AG20443 (cell line): ENCODE measurements around the gene ANO8.
A peak's percentile ranks its signal among the peaks of the same experiment; 100 is the strongest.

Experiments
- DNase-seq: peaks from one replicate; pipeline ENCODE4 v3.0.0; 2012; ENCODE audit warnings: low spot score, mixed read lengths

ANO8 gene

DNA sequence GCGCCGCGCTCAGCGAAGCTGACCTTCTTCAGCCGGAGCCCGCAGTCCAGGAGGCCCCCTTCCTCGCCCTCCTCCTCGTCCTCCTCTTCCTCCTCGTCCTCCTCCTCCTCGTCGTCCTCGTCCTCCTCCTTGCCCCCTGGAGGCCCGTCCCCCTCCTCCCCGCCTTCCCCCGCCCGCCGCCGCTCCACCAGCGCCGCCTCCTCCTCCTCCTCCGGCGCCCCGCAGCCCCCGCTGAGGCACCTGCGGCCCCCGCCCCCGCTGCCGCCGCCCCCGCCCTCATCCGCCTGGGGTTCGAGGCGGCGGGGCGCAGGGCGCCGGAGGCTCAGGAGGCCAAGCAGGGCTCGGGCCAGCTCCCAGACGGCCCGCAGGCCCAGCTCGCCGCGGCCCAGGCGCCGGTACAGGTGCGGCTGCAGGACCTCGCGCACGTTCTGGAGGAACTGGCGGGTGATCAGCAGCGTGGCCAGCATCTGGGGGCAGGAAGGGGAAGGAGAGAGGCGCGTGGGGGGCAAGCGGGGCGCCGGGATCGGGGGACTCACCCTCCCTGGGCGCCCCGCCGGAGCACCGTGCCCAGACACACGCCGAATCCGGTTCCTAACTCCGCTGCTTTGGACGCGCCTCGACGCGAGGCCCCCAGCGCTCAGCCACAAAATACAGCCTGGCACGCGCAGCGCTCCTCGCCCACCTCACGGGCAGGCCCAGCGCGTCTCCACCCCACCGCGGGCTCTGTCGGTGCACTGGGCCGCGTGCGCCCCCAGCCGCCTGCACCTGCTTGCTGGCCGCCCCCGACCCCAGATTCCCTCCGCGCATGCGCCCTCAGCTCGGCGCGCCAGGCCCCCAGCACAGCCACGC, 5.9 kb downstream of the ANO8 start:
- no peak for DNase-seq

DNA sequence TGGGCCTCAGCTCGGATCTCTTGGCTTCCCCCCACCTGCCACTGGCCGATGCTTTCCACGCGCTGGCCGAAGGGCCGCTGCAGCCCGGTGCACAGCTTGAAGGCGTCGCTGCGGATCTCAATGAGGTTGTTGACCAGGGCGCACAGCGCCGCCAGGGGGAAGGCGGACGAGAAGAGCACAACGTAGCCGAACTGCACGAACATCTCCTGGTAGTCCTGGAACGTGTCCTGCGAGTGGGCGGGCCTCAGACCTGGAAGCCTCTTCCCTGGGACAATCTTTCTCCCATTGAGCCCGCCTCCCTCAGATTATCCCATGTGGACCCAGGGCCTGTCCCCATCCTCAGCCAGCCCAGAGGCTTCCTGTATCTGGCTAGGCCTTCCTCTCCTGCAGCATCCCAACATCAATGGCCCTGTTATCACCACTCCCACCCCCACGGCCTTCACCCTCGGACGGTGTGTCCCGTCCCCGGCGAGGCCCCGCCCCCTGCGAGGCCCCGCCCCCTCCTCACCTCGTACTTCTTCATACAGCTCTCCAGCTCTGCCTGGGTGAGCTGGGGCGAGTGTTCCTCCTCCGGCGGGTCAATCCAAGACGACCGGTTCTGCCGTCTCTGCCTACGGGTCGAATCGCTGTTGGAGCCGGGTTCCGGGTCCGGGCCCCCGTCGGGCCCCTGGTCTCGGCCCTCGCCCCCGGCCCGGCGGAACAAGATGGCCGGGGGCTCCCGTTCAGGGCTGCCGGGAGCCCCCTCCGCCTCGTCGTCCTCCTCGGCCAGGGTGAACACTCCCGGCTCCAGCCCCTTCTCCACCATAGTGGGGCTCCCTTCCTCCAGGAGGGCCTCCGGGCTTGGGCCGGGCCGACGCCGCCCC, 6.8 kb downstream of the ANO8 start:
- no peak for DNase-seq

DNA sequence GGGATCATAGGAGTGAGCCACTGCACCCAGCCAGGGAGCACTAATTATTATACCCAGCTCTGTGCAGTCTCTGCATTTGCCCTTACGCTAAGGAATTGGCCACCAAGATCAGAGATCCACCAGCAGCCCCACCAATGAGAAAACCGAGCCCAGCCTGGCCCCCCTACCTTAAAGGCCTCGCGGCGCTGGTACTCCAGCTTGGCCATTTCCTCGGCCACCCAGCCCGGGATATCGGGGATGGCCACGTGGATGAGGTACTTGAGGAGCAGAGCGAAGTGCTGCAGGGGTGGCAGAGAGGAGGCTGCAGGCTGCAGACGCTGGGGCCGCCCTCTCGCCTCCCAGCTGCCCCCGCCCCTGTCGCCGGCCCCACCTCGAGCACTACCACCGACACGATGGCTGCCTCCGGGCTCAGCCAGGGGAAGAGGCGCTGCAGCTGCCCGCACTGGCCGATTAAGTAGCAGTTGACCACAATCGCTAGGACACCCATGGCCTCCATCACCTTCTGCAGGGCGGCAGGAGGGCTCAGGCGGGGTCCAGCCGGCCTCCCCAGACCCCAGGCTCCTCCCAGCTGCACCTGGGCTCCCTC, 7.5 kb downstream of the ANO8 start:
- DNase-seq, result no peak

DNA sequence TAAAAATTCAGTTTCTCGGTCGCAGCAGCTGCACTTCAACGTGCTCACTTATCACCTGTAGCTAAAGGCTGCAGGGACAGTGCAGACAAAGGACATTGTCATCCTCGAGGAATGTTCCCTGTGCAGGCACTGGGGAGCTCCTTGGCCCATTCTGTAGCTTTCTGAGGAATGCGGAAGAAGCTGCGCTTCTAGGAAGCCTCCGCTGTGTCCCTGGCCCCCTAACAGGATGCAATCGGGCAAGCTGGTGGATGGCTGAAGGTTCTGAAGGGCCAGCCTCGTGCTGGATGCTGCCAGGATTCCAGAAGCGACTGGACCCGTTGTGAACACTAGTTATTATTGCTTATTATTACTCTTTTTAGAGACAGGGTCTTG, 8.1 kb downstream of the ANO8 start:
- DNase-seq, result no peak

DNA sequence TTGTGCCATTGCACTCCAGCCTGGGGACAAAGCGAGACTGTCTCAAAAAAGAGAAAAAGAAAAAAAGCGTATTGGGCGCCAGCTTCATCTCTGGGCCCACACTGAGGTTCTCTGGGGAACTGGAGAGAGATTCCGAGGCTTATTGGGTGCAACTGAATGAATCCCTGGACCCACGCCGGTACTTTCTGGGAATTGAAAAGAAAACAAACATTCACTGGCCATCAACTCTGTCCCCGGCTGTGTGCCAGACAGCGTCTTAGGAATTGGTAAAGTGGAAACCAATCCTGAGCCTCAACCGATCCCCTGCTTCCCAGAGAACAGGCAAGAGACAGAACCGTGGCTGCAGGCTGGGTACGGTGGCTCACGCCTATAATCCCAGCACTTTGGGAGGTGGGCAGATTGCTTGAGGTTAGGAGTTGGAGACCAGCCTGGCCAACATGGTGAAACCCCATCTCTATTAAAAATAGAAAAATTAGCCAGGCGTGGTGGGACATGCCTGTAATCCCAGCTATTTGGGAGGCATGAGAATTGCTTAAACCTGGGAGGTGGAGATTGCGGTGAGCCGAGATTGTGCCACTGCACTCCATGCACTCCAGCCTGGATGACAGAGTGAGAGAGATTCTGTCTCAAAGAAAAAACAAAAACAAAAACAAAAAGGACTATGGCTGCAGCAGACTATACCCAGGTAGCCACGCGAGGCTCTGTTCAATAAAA, 8.6 kb downstream of the ANO8 start:
- no peak for DNase-seq

DNA sequence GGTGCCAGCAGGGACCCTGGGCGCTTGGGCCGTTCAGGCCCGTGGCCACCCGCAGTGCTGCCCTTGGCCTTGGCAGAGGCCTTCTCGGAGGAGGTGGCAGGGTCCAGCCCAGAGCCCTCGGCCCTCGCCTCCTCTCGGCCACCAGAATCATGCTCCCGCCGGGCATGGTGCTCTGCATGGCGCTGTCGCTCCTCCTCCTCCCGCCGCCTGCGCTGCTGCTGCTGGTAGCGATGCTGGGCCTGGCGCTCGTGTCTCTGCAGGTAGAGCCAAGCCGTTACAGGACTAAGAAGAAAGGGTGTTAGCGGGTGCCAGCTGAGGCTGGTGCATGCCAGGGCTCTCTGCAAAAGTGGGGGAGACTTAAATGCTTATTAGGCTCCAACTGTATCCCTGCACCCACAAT, 9.5 kb downstream of the ANO8 start:
- DNase-seq, result no peak

DNA sequence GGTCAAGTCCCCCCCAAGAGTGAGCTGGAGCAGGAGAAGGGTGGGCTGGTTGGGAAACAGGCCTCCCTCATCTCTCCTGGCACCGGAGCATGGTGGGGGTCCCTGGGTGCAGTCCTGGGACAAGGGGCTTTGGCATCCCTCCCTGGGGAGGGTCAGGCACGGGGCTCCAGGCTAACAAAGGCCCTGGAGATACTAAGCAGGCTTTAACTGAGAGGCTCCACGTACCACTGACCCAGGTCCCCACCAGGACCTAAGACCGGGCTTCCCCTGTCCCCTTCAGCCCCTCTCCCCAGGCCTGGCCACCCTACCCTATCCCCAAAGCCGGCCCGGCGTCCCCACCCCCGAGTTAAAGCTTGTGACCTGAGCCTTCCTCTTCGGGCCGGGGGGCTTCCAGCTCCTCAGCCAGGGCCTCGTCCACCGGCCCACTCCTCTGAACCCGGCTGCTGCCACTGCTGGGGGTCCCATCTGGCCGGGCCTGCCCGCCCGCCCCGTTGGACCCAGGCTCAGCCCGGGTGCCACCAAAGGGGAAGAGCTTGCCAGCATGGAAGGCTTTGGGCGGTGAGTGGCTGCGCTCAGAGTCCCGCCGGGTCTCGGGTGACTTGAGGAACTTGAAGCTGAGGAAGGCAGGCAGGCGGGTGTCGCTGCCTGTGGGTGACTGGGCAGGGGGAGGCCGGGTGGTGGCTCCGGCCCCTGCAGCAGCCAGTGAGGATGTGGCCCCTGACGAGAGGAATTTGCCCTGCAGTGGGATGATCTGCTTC, 10.1 kb downstream of the ANO8 start:
- no peak for DNase-seq

DNA sequence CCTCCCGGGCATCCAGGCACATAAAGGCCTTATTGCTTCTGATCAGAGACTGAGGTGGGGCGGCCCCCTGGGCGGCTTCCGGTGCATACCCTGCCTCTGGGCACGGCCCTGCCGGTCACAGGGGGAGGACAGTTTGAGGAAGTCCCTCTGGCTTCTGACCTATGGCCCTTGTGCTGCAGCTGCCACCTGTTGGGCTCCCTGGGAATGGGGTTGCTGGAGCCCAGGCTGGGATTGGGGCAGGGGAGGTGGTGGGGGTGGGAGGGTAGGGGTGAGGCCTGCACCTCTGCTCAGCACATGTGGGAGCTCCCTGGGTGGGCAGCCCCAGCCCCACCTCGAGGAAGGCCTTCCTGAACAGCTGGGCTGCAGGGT, 10.7 kb downstream of the ANO8 start:
- DNase-seq, result no peak

DNA sequence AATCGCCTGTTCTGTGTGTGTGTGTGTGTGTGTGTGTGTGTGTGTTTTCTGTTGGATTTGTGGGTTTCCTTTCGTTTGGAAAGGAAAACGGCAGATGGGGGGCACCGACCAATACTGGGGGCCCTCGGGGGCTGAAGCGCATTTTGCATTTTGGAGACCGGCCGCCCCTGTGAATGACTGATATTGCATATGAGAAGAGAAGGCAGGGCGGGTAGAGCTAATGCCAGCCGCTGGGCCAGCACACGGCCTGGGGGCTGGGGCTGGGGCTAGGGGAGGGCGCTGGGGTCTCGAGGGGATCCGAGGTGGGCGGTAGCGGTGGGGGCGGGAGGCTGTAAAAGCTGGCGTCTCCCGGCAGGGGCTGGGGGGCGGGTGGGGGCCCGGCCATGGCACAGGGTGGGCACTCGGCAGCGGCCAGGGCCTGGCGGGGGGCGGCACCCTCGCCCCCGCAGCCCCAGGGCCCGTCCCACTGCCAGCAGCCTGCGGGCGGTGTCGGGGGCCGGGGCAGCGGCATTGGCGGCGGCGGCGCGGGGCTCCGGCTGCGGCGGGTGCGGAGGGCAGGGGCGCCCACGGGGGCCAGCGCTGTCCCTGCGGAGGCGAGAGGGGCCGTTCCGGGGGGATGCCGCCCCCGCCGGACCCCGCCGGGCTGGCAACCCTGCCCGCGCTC, 11.2 kb downstream of the ANO8 start:
- no peak for DNase-seq

DNA sequence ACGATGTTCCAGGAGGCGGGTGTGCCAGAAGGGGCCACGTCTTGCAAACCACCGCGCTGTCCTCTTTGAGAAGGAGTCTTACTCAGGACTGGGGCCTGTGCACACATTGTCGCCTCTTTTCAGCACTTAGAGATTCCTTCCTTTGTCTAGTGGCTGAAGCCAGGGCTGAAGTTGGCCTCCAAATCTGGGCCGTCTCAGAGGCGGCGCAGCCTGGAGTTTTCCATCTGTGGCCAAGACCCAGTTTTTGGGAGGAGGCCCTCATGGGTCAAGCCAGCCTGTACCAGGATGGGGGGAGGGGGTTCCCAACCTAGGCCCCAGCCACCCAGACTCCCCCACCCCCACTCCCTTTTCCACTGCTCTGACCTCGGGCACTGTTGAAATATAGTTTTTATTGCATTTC, 11.8 kb downstream of the ANO8 start:
- no peak for DNase-seq

DNA sequence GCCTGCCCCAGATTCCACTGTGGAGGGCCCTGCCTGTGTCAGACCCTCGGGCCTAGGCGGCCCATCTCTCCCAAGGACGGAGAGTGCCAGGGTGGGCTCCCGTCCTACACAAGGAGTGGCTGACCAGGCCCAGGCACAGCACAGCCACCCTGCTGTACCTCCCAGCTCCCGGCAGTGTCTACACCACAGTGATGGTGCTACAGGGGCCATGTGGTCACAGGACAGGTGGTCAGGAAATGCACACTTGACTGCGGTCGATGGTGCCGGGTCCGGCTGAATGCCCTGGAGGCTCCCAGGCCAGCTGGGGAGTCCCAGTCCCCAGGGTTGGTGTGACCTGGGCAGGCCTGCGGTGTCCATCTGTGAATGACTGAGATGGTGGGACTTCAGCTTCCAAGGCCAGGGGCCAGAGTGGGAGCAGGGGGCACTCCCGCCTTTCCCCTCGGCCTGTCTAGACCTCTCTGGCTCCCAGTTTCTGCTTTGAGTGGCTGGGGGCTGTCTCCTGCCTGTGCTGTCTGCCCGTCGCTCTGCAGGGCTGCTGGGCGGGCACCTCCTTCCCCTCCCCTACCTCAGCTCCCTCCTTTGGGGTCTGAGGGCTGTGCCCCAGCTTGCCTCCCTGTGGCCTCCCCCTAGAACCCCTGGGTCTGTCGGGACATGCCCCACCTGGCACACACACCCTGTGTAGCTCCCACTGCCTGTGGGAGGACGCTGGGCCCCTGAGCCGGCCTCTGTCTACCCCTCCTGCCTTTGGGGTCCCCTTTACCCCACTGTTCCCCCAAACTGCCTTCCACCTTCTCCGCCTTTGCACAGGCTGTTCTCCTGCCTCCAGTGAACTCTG, 12.8 kb downstream of the ANO8 start:
- no peak for DNase-seq

DNA sequence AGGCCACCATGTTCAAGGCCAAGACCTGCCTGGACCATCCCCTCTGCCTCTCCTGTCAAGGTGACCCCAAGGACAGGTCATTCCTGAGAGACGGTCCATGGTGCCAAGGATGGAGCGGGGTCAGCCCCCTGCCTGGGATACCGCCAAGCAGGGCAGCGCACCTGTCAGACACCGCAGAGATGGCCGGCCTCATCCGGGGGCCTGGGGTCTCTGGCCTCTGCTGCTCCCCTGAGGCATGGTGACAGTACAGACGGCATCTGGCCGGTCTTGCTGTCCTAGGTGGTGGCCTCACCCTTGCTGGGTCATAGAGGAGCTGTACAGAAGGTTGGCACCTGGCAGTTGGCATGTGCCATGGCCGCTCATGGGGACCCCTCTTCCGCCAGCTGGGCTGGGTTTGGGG, 14.2 kb downstream of the ANO8 start:
- DNase-seq, result no peak

DNA sequence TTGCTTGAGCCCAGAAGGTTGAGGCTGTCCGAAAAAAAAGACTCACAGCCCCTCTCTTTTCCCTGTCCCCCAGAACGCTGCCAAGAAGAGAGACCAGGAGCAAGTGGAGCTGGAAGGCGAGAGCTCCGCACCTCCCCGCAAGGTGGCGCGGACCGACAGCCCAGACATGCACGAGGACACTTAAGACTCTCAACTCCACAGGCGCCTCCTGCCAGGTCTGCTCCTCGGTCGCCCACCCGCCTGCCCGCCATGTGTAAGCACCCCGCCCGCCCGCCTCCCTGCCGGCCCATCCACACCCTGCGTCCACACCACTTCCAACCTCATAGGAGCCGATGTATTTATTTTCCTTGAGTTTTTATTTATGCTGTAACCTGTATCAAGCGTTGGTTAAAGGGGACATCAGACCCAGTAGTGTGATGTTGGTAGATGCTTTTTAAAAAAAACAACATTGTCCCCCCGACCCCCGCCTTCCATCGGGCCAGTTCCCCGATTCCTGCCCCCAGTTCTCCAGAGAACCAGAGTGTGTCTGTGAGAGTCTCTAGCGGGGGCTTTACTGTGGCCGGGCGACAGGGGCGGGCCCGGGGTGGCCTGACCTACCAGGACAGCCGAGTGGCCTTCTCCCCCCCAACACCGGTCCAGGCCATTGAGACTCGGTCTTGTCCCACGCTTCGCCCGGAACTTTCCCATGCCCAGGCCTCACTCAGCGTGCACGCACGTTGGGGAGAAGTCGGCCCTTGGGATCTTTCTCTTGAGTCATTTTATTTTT, 15.0 kb downstream of the ANO8 start:
- no peak for DNase-seq

DNA sequence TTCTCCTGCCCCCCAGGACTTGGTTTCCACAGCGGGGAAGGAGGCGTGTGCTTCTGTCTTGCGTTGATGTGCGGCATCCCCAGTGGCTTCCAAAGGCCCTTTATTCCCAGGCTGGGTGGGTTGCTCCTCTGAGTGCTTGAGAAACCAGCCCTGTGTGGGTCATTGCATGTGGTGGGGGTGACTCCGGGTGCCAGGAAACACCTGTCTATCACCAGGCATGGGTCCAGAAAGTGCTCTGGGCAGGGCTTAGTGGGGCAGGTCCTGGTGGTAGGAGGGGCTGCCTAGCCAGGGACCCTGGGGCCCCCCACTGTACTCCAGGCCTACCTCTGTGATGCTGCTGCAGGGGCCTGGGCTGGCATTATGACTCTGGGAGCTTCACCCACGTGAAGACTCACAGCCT, 15.7 kb downstream of the ANO8 start:
- DNase-seq, result no peak

DNA sequence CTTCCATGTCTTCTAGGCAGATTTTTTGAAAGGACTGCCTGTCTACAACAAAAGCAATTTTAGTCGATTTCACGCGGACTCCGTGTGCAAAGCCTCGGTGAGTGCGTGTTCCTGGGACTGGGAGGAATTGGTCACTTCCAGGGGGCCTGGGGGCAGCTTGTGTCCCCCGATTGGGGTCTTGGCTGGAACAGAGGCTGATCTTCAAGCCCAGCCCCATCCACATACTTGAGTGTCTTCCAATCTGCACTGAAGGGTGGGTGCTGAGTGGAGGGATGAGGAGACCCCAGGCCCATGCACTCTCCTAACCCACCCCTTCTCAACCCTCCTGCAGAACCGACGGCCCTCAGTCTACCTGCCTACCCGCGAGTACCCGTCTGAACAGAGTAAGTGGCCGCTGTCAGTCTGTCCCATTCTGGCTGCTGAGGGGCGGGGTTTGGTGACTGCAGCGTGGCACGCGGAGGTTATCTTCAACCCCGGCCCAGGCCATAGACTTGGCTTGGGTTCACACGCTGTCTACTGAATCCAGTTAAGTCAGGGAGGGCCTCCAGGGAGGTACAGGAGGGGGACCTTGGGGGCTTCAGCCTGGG, 20.6 kb downstream of the ANO8 start:
- DNase-seq, result no peak

DNA sequence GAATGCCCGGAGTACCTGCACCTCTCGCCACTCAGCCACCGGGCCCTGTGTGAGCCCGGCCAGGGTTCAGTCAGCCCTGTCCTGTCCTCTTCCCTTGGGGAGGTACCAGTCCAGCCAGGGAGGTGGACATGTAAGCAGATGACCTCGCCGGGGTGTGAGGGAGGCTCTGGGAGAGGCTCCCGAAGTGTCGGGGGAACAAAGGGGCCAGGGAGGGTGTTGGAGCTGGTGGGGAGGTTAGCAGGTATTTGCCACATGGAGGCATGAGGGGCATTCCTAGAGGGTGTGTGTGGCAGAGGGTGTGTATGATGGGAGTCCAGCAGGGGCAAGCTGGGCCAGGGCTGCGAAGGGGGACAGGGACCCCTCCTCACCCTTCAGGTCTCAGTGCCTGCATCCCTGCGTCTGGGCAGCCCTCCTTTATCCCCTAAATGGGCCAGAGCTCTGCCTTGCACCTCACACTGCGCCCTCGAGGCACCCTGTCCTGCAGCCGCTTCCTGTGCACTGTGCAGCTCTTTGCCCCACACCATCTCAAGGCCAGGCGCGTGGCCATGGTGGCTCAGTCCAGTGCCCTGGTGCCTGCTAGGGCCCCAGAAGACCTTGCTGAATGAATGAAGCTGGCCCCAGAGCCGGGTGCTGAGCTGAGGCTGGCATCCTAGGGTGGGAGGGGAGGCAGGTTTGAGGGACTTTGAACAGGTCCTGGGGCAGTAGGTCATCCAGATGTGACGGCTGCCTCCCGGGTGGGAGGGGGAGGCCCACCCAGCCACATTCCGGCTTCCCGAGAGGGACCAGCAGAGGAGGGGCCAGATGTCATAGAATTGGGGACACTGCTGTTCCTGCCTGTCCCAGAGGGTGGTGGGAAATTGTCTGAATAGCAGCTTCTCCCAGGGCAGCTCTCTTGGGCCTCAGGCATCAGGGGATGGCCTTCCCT, 22.2 kb downstream of the ANO8 start:
- DNase-seq, result no peak

DNA sequence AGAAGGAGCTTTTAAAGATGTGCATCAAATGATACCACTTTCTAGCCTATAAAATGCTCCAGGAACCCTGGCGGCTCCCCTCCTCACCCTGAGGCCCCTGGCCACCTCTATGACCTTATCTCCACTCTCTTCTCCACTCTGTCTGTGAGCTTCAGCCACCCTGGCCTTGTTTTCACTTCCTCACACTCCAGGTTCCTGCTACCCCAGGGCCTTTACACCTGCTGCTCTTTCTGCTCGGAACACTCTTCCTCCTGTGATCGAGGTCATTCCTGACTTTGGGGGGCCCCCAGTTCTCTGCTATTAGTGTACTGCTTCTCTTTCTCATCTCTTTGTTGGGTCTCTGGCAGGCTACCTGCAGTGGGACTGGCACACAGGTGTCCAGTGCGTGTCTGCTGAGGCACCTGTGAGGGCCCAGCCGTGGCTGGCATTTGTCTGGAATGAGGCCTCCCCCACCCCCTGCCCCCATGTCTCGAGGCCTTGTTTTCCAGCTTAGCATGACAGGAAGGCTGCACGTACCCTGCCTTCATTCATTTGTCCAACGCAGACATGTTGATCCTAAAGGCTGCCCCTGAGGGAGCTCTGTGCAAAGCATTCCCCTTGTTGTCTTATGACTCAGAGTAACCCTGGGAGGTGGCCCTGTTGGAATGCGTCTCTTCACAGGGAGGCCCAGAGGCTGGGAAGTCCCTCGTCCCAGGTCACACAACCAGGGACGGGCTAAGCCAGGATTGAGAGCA, 23.0 kb downstream of the ANO8 start:
- DNase-seq, result peak; percentile 46
